DND-41 (cell line): Measurements from ENCODE around the gene SLC38A8.

Source experiments
- ATAC-seq: fragments of 200-7000 bp; cut with Tn5 transposase; 3 replicates; pipeline ENCODE4 v1.9.1; 2021; ENCODE audit warnings: low read depth; ENCODE audit not compliant: insufficient read depth
- DNase-seq: peaks from one replicate; pipeline ENCODE4 v3.0.0-alpha.2; 2020
- H2AFZ ChIP-seq: 2 replicates; pipeline ENCODE4 v1.6.0; 2012; ENCODE audit warnings: low read depth, low read length
- H3K27ac ChIP-seq: 2 replicates; pipeline ENCODE4 v1.5.1; 2012; ENCODE audit warnings: low read length, inconsistent platforms
- H3K27me3 ChIP-seq: fragments of 200-600 bp; sonication (generic); 2 replicates; pipeline ENCODE4 v1.6.0; 2012; ENCODE audit warnings: low read length, mild to moderate bottlenecking, inconsistent platforms; ENCODE audit not compliant: insufficient read depth, poor library complexity
- H3K36me3 ChIP-seq: 2 replicates; pipeline ENCODE4 v1.5.1; 2012; ENCODE audit warnings: low read length, inconsistent platforms; ENCODE audit not compliant: insufficient read depth
- H3K4me1 ChIP-seq: 2 replicates; pipeline ENCODE4 v1.5.1; 2012; ENCODE audit warnings: mild to moderate bottlenecking, low read length; ENCODE audit not compliant: insufficient read depth
- H3K4me2 ChIP-seq: 2 replicates; pipeline ENCODE4 v1.6.0; 2012; ENCODE audit warnings: mild to moderate bottlenecking, moderate library complexity, low read length, inconsistent platforms; ENCODE audit not compliant: insufficient read depth
- H3K4me3 ChIP-seq, 2 experiments: fragments of 200-600 bp in 1 of 2; shearing (Covaris generic) in 1 of 2; 2 replicates each; pipeline ENCODE4 v1.5.1; 2012 to 2016; ENCODE audit warnings: inconsistent platforms in 2 of 2, low read length in 2 of 2, mild to moderate bottlenecking in 2 of 2, low read depth in 1 of 2, moderate library complexity in 1 of 2
- H3K79me2 ChIP-seq: 2 replicates; pipeline ENCODE4 v1.6.0; 2012; ENCODE audit warnings: low read length, inconsistent platforms; ENCODE audit not compliant: insufficient read depth
- H3K9ac ChIP-seq: 2 replicates; pipeline ENCODE4 v1.6.0; 2012; ENCODE audit warnings: low read depth, mild to moderate bottlenecking, inconsistent platforms, low read length, moderate library complexity
- H3K9me3 ChIP-seq: 2 replicates; pipeline ENCODE4 v1.5.1; 2012; ENCODE audit warnings: low read length, moderate library complexity, mild to moderate bottlenecking, inconsistent platforms; ENCODE audit not compliant: insufficient read depth, severe bottlenecking
- H4K20me1 ChIP-seq: 2 replicates; pipeline ENCODE4 v1.6.0; 2012; ENCODE audit warnings: low read length; ENCODE audit not compliant: insufficient read depth
- EZH2 ChIP-seq: IDR thresholded peaks from 3 replicates; pipeline ENCODE4 v1.6.1; 2012; ENCODE audit warnings: borderline replicate concordance, low read depth, mild to moderate bottlenecking, moderate library complexity, low read length, inconsistent platforms; ENCODE audit not compliant: severe bottlenecking
- TF ChIP-seq, protein P1 (sequence below): IDR thresholded peaks from 2 replicates; pipeline ENCODE4 v1.5.1; 2012; ENCODE audit warnings: borderline replicate concordance, low read length, moderate library complexity, mild to moderate bottlenecking; ENCODE audit not compliant: poor library complexity, severe bottlenecking; ENCODE audit errors: extremely low read depth

The SLC38A8 gene

DNA sequence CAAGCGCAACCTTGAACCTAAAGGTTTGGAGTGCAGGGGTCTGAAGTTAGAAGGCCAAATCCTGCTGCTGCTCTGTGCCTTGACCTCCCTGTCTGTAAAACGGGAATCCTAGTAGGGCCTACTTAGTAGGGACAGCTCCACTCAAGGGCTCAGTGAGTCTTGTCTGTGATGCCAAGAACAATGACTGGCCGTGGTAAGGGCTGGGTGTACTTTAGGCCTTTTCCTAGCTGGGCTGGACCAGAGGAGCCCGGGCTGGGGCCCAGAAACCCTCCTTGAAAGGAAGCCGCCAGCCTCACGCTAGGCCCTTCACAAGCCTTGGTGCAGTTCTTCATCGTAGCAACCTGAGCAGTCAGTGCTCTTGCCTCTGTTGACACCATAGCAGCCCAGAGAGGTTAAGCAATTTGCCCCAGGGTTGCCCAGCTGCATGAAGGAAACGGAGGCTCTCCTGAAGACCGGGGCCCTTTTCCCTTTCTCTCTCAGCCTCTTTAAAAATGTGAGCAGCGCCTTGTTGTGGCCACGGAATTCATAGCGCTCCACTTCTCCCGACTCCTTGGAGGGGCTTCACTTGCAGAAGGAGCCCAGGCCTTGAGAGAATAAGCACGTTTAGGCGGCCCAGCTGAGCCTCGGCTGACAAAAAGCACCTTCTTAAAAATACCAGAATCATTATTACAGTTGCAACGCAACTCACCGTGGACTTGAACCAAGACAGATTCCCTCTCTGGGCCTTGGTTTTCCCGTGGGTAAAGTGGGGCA, 70.2 kb downstream of the SLC38A8 start:
- ATAC-seq, result no peak
- no peaks in the 10 kb centered on the region for H3K4me1 ChIP-seq
- no peak overlapping the region for H3K27ac ChIP-seq
- no peaks in the 10 kb centered on the region for H3K9me3 ChIP-seq
- no peak overlapping the region for H3K4me2 ChIP-seq
- no peak overlapping the region for H3K9ac ChIP-seq
- H3K27me3 ChIP-seq, result no peaks in the 10 kb centered on the region
- no peaks in the 10 kb centered on the region for H3K36me3 ChIP-seq
- no peak overlapping the region for H3K4me3 ChIP-seq
- H2AFZ ChIP-seq, result no peak overlapping the region
- TF ChIP-seq EZH2, result no peak
- TF ChIP-seq, protein P1, sequence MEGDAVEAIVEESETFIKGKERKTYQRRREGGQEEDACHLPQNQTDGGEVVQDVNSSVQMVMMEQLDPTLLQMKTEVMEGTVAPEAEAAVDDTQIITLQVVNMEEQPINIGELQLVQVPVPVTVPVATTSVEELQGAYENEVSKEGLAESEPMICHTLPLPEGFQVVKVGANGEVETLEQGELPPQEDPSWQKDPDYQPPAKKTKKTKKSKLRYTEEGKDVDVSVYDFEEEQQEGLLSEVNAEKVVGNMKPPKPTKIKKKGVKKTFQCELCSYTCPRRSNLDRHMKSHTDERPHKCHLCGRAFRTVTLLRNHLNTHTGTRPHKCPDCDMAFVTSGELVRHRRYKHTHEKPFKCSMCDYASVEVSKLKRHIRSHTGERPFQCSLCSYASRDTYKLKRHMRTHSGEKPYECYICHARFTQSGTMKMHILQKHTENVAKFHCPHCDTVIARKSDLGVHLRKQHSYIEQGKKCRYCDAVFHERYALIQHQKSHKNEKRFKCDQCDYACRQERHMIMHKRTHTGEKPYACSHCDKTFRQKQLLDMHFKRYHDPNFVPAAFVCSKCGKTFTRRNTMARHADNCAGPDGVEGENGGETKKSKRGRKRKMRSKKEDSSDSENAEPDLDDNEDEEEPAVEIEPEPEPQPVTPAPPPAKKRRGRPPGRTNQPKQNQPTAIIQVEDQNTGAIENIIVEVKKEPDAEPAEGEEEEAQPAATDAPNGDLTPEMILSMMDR, result no peak
- no peaks in the 10 kb centered on the region; the same call in 1 of the 2 replicates for H4K20me1 ChIP-seq
- no peaks in the 10 kb centered on the region for H3K79me2 ChIP-seq
- DNase-seq, result no peak

DNA sequence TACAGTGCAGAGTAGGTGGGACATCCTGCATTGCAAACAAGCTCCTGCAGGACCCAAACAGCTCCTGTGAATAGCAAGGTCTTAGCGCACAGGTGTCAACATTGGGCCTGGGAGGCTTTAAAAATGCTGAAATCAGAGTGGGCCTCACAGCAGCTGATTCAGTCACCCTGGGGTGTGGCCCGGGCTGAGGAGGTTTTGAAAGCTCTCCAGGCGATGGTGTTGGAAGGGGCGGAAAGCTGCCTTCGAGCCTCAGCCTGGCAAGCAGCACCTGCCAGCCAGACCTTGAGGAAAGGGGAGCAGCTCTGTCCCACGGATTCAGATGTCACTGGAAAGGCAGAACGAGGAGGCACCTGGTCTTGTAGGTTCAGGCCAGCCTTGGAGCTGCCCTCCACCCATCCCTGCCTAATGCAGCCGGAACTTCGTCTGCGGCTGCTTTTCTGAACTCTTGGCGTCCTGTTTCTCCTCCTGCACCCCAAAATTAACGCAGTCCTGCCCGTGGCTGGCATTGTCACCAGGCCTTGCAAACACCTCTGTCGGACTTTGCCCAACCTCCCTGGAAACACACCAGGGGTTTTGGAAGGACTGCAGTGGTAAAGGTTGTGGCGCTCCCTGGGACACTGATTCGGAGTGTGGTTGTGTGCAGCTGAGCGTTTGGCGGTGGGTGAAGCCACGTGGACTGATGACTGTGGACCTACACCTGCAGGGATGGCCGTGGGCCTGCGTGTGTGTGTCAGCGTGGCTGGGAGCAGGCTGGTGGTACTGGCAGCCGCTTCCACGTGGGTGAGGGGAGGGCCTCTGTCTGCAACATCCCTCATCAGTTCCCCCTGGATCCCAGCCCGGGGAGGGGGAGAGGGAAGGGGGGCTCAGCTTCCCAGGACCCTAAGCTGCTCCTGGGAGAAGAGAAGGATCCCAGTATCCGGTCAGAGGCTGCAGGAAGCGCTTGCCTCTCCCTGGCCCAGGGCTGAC, 71.1 kb downstream of the SLC38A8 start:
- no peak overlapping the region for H3K27ac ChIP-seq
- ATAC-seq (no peak), DNase-seq (no peak)
- no peaks in the 10 kb centered on the region for H3K9me3 ChIP-seq
- H3K79me2 ChIP-seq, result no peaks in the 10 kb centered on the region
- no peaks in the 10 kb centered on the region for H3K27me3 ChIP-seq
- H3K9ac ChIP-seq, result no peak overlapping the region
- TF ChIP-seq, protein P1, result no peak
- TF ChIP-seq EZH2, result no peak
- no peak overlapping the region for H3K4me2 ChIP-seq
- H3K4me3 ChIP-seq, result no peak overlapping the region
- no peaks in the 10 kb centered on the region; the same call in 1 of the 2 replicates for H4K20me1 ChIP-seq
- no peaks in the 10 kb centered on the region for H3K36me3 ChIP-seq
- no peaks in the 10 kb centered on the region for H3K4me1 ChIP-seq
- no peak overlapping the region for H2AFZ ChIP-seq

DNA sequence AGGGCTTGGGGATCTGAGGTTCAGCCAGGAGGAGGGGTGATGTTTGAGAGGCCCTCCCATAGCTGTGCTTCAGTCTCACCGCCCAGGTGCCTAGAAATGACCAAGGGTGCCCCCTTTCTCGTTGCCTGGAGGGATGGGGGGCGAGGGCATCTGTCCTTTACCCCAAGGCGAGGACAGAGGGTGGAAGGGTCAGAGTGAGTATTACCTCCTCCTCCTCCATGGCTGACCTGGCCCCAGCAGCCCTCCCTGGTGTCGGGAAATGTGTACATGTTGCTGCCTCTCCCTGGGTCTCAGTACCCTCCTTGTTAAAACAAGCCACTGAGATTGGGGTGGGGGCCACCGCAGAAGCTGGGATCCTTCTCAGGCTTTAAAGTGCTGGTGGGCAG, 72.2 kb downstream of the SLC38A8 start:
- TF ChIP-seq, protein P1, result no peak
- TF ChIP-seq EZH2, result no peak
- Histone ChIP-seq H3K4me2 (no peak overlapping the region), H3K4me1 (no peaks in the 10 kb centered on the region), H3K36me3 (no peaks in the 10 kb centered on the region), H3K27me3 (no peaks in the 10 kb centered on the region), H3K79me2 (no peaks in the 10 kb centered on the region), H3K4me3 (no peak overlapping the region), H3K27ac (no peak overlapping the region), H4K20me1 (no peaks in the 10 kb centered on the region; the same call in 1 of the 2 replicates), H3K9me3 (no peaks in the 10 kb centered on the region), H2AFZ (no peak overlapping the region), H3K9ac (no peak overlapping the region)
- ATAC-seq, result no peak
- no peak for DNase-seq
